NT2/D1 (cell line): ENCODE measurements around the gene CEBPB.

Experiments
- SUZ12 ChIP-seq: IDR thresholded peaks from 2 replicates; pipeline ENCODE4 v1.6.1; 2011; ENCODE audit not compliant: insufficient read length, insufficient read depth; ENCODE audit errors: extremely low read depth
- YY1 ChIP-seq: IDR thresholded peaks from 2 replicates; pipeline ENCODE4 v1.6.1; 2011; ENCODE audit not compliant: insufficient read length, insufficient read depth

GRCh38 chr20:50145566-50145965 lies 45.1 kb upstream of the CEBPB start:
- no peak for TF ChIP-seq SUZ12
- TF ChIP-seq YY1 = no peak
